ENCODE results near the gene DPF3.

- TF ChIP-seq ZNF274 (IDR thresholded peaks at IDR 0.05; ENCODE audit: low read depth, low read length) (no peak), YY1 (IDR thresholded peaks at IDR 0.05; ENCODE audit: insufficient read depth, insufficient read length) (no peak), SUZ12 (IDR thresholded peaks at IDR 0.05; ENCODE audit: extremely low read depth, insufficient read depth, insufficient read length) (no peak)
Measured at GRCh38 chr14:72633551-72633950, 260.4 kb downstream of the DPF3 start.
